ENCODE results near the gene ASIC3. TPM values are rescaled to one million over a fixed set of nuclear protein-coding genes. Genes with fewer than 3 reads are reported as not detected.

ASIC3 gene
- total and polyA plus RNA-seq, 9 donors, result 1.3 to 9.2 (median 3.7) TPM

- Histone ChIP-seq H3K4me3 (ENCODE audit: low read length) (no peak overlapping the region), H3K27me3 (ENCODE audit: control insufficient read depth, insufficient read depth, low read length) (no peaks in the 10 kb centered on the region), H3K4me1 (ENCODE audit: control insufficient read depth, insufficient read depth, low read length) (peaks cover 49% of the 10 kb centered on the region), H3K36me3 (ENCODE audit: control insufficient read depth, insufficient read depth, low read length) (peaks cover 39% of the 10 kb centered on the region), H3K9me3 (replicated peaks; ENCODE audit: control insufficient read depth, low read depth, low read length) (no peaks in the 10 kb centered on the region), H3K27ac (ENCODE audit: low read length) (no peak overlapping the region)
- no peak for DNase-seq
- 67% methylated on average over 7 of the region's 11 CpGs for WGBS (ENCODE audit: insufficient coverage)
Observed at GRCh38 chr7:151062111-151062398, 13.7 kb downstream of the ASIC3 start.

GRCh38 chr7:151062399-151063211 is 14.3 kb downstream of the ASIC3 start:
- peaks cover 43% of the 10 kb centered on the region for H3K36me3 ChIP-seq (ENCODE audit: control insufficient read depth, insufficient read depth, low read length)
- DNase-seq, result no peak

GRCh38 chr7:151063212-151063561 is 14.9 kb downstream of the ASIC3 start:
- 20% methylated on average over 6 of the region's 11 CpGs for WGBS (ENCODE audit: insufficient coverage)
- H3K27ac ChIP-seq (ENCODE audit: low read length), result peak overlapping the region; percentile 21
- DNase-seq, result peak; percentile 67
- H3K4me3 ChIP-seq (ENCODE audit: low read length), result no peak overlapping the region
- no peaks in the 10 kb centered on the region for H3K27me3 ChIP-seq (ENCODE audit: control insufficient read depth, insufficient read depth, low read length)
- peaks cover 44% of the 10 kb centered on the region for H3K4me1 ChIP-seq (ENCODE audit: control insufficient read depth, insufficient read depth, low read length)
- H3K9me3 ChIP-seq (replicated peaks; ENCODE audit: control insufficient read depth, low read depth, low read length), result no peaks in the 10 kb centered on the region
- H3K36me3 ChIP-seq (ENCODE audit: control insufficient read depth, insufficient read depth, low read length), result peaks cover 49% of the 10 kb centered on the region

More at GRCh38 chr7:151062399-151063211, 14.3 kb downstream of the ASIC3 start:
- 22% methylated on average over 18 of the region's 43 CpGs for WGBS (ENCODE audit: insufficient coverage)
- Histone ChIP-seq H3K27me3 (ENCODE audit: control insufficient read depth, insufficient read depth, low read length) (no peaks in the 10 kb centered on the region), H3K4me3 (ENCODE audit: low read length) (no peak overlapping the region), H3K4me1 (ENCODE audit: control insufficient read depth, insufficient read depth, low read length) (peaks cover 44% of the 10 kb centered on the region), H3K27ac (ENCODE audit: low read length) (peak overlapping the region; percentile 45), H3K9me3 (replicated peaks; ENCODE audit: control insufficient read depth, low read depth, low read length) (no peaks in the 10 kb centered on the region)

GRCh38 chr7:151064454-151064853 is 16.1 kb downstream of the ASIC3 start:
- Histone ChIP-seq H3K27ac (ENCODE audit: low read length) (no peak overlapping the region), H3K4me3 (ENCODE audit: low read length) (no peak overlapping the region), H3K9me3 (replicated peaks; ENCODE audit: control insufficient read depth, low read depth, low read length) (no peaks in the 10 kb centered on the region), H3K36me3 (ENCODE audit: control insufficient read depth, insufficient read depth, low read length) (peaks cover 56% of the 10 kb centered on the region), H3K4me1 (ENCODE audit: control insufficient read depth, insufficient read depth, low read length) (peaks cover 33% of the 10 kb centered on the region), H3K27me3 (ENCODE audit: control insufficient read depth, insufficient read depth, low read length) (no peaks in the 10 kb centered on the region)
- WGBS (ENCODE audit: insufficient coverage), result 92% methylated on average over 5 of the region's 18 CpGs
- DNase-seq, result no peak

GRCh38 chr7:151064993-151065392 is 16.7 kb downstream of the ASIC3 start:
- DNase-seq, result no peak
- Histone ChIP-seq H3K36me3 (ENCODE audit: control insufficient read depth, insufficient read depth, low read length) (peaks cover 62% of the 10 kb centered on the region), H3K4me1 (ENCODE audit: control insufficient read depth, insufficient read depth, low read length) (peaks cover 33% of the 10 kb centered on the region), H3K9me3 (replicated peaks; ENCODE audit: control insufficient read depth, low read depth, low read length) (no peaks in the 10 kb centered on the region), H3K27ac (ENCODE audit: low read length) (no peak overlapping the region), H3K4me3 (ENCODE audit: low read length) (no peak overlapping the region), H3K27me3 (ENCODE audit: control insufficient read depth, insufficient read depth, low read length) (no peaks in the 10 kb centered on the region)
- WGBS (ENCODE audit: insufficient coverage), result no CpG with 5 or more reads among the region's 6 CpGs

- Histone ChIP-seq H3K9me3 (replicated peaks; ENCODE audit: control insufficient read depth, low read depth, low read length) (no peaks in the 10 kb centered on the region), H3K36me3 (ENCODE audit: control insufficient read depth, insufficient read depth, low read length) (peaks cover 67% of the 10 kb centered on the region), H3K27ac (ENCODE audit: low read length) (no peak overlapping the region), H3K4me1 (ENCODE audit: control insufficient read depth, insufficient read depth, low read length) (peaks cover 28% of the 10 kb centered on the region), H3K4me3 (ENCODE audit: low read length) (no peak overlapping the region), H3K27me3 (ENCODE audit: control insufficient read depth, insufficient read depth, low read length) (no peaks in the 10 kb centered on the region)
- 94% methylated on average over 13 of the region's 14 CpGs for WGBS (ENCODE audit: insufficient coverage)
- DNase-seq, result no peak
Observed at GRCh38 chr7:151065516-151065915, 17.2 kb downstream of the ASIC3 start.

- no peak overlapping the region for H3K4me3 ChIP-seq (ENCODE audit: low read length)
- no peaks in the 10 kb centered on the region for H3K27me3 ChIP-seq (ENCODE audit: control insufficient read depth, insufficient read depth, low read length)
- peaks cover 19% of the 10 kb centered on the region for H3K4me1 ChIP-seq (ENCODE audit: control insufficient read depth, insufficient read depth, low read length)
- no peak for DNase-seq
- H3K9me3 ChIP-seq (replicated peaks; ENCODE audit: control insufficient read depth, low read depth, low read length), result no peaks in the 10 kb centered on the region
- no peak overlapping the region for H3K27ac ChIP-seq (ENCODE audit: low read length)
- peaks cover 76% of the 10 kb centered on the region for H3K36me3 ChIP-seq (ENCODE audit: control insufficient read depth, insufficient read depth, low read length)
- 92% methylated on average over 37 of the region's 39 CpGs for WGBS (ENCODE audit: insufficient coverage)
Observed at GRCh38 chr7:151066273-151066974, 18.1 kb downstream of the ASIC3 start.

GRCh38 chr7:151068069-151068773 is 19.9 kb downstream of the ASIC3 start:
- peaks cover 77% of the 10 kb centered on the region for H3K36me3 ChIP-seq (ENCODE audit: control insufficient read depth, insufficient read depth, low read length)
- H3K27ac ChIP-seq (ENCODE audit: low read length), result no peak overlapping the region
- no peak for DNase-seq
- H3K4me1 ChIP-seq (ENCODE audit: control insufficient read depth, insufficient read depth, low read length), result peaks cover 2% of the 10 kb centered on the region
- WGBS (ENCODE audit: insufficient coverage), result 59% methylated on average over 6 of the region's 12 CpGs
- no peaks in the 10 kb centered on the region for H3K27me3 ChIP-seq (ENCODE audit: control insufficient read depth, insufficient read depth, low read length)
- H3K9me3 ChIP-seq (replicated peaks; ENCODE audit: control insufficient read depth, low read depth, low read length), result no peaks in the 10 kb centered on the region
- H3K4me3 ChIP-seq (ENCODE audit: low read length), result no peak overlapping the region

GRCh38 chr7:151069841-151070573 is 21.7 kb downstream of the ASIC3 start:
- no peaks in the 10 kb centered on the region for H3K27me3 ChIP-seq (ENCODE audit: control insufficient read depth, insufficient read depth, low read length)
- no peaks in the 10 kb centered on the region for H3K9me3 ChIP-seq (replicated peaks; ENCODE audit: control insufficient read depth, low read depth, low read length)
- DNase-seq, result no peak
- no peaks in the 10 kb centered on the region for H3K4me1 ChIP-seq (ENCODE audit: control insufficient read depth, insufficient read depth, low read length)
- no peak overlapping the region for H3K4me3 ChIP-seq (ENCODE audit: low read length)
- H3K27ac ChIP-seq (ENCODE audit: low read length), result no peak overlapping the region
- peaks cover 85% of the 10 kb centered on the region for H3K36me3 ChIP-seq (ENCODE audit: control insufficient read depth, insufficient read depth, low read length)
- 88% methylated on average over 12 of the region's 17 CpGs for WGBS (ENCODE audit: insufficient coverage)

- 94% methylated on average over 15 of the region's 15 CpGs for WGBS (ENCODE audit: insufficient coverage)
- Histone ChIP-seq H3K36me3 (ENCODE audit: control insufficient read depth, insufficient read depth, low read length) (peaks cover 85% of the 10 kb centered on the region), H3K4me1 (ENCODE audit: control insufficient read depth, insufficient read depth, low read length) (no peaks in the 10 kb centered on the region), H3K27me3 (ENCODE audit: control insufficient read depth, insufficient read depth, low read length) (no peaks in the 10 kb centered on the region), H3K27ac (ENCODE audit: low read length) (no peak overlapping the region), H3K4me3 (ENCODE audit: low read length) (no peak overlapping the region), H3K9me3 (replicated peaks; ENCODE audit: control insufficient read depth, low read depth, low read length) (no peaks in the 10 kb centered on the region)
- DNase-seq, result no peak
Observed at GRCh38 chr7:151070574-151070960, 22.2 kb downstream of the ASIC3 start.
